IMR-90 (cell line): ENCODE measurements around the gene MTF1. TPM values are rescaled to one million over a fixed set of nuclear protein-coding genes. Genes with fewer than 3 reads are reported as not detected.

Source experiments
- ATAC-seq: fragments of 200-7000 bp; cut with Tn5 transposase; 2 replicates; pipeline ENCODE4 v1.9.1; 2020; ENCODE audit warnings: low read depth, mild to moderate bottlenecking, moderate library complexity
- BruUV-seq: library from RNA; stranded (reverse); fragments of 400-500 nt; replicated peaks from 2 replicates; lab custom pipeline; 2021; lab: Mats Ljungman, UMichigan
- CTCF ChIA-PET: fragments of 300-600 bp; formaldehyde crosslinking; extraction: SDS; loops from one replicate; lab custom pipeline; 2021; ENCODE audit warnings: antibody characterized with exemption; lab: Yijun Ruan, JAX
- POLR2A ChIA-PET: fragments of 300-600 bp; sonication (Branson Sonifier 250); formaldehyde crosslinking; loops from one replicate; lab custom pipeline; 2022; ENCODE audit warnings: antibody characterized with exemption; ENCODE audit not compliant: unreplicated experiment; lab: Charles Lee
- DNase-seq: peaks from one replicate; pipeline ENCODE4 v3.0.0; 2013
- H2AFZ ChIP-seq: replicated peaks from 2 replicates; pipeline ENCODE3; 2013; ENCODE audit warnings: low read length, mild to moderate bottlenecking; ENCODE audit not compliant: poor library complexity
- H2AK5ac ChIP-seq: 2 replicates; pipeline ENCODE4 v1.6.1; 2013; ENCODE audit warnings: low read depth, low read length, inconsistent platforms
- H2AK9ac ChIP-seq: replicated peaks from 2 replicates; pipeline ENCODE3; 2013; ENCODE audit warnings: mild to moderate bottlenecking, low read depth, low read length, moderate library complexity; ENCODE audit not compliant: poor library complexity
- H2BK120ac ChIP-seq: 2 replicates; pipeline ENCODE4 v1.6.1; 2013; ENCODE audit warnings: low read depth, low read length, inconsistent platforms
- H2BK15ac ChIP-seq: 3 replicates; pipeline ENCODE4 v1.6.1; 2013; ENCODE audit warnings: low read depth, low read length, inconsistent platforms
- H2BK20ac ChIP-seq: 2 replicates; pipeline ENCODE4 v1.6.1; 2013; ENCODE audit warnings: low read depth, mild to moderate bottlenecking, inconsistent platforms, low read length, moderate library complexity
- H2BK5ac ChIP-seq: 2 replicates; pipeline ENCODE4 v1.6.1; 2013; ENCODE audit warnings: mild to moderate bottlenecking, low read depth, low read length, inconsistent platforms; ENCODE audit not compliant: poor library complexity, severe bottlenecking
- H3K14ac ChIP-seq: replicated peaks from 2 replicates; pipeline ENCODE4 v1.6.1; 2013; ENCODE audit warnings: low read depth, low read length, inconsistent platforms
- H3K18ac ChIP-seq: 2 replicates; pipeline ENCODE4 v1.6.1; 2013; ENCODE audit warnings: low read depth, low read length, control low read depth
- H3K23ac ChIP-seq: 2 replicates; pipeline ENCODE4 v1.6.1; 2013; ENCODE audit warnings: low read depth, low read length, inconsistent platforms
- H3K27ac ChIP-seq: 2 replicates; pipeline ENCODE4 v1.5.1; 2013; ENCODE audit warnings: mild to moderate bottlenecking, control low read depth, low read length; ENCODE audit not compliant: insufficient read depth
- H3K27me3 ChIP-seq: 2 replicates; pipeline ENCODE4 v1.6.1; 2013; ENCODE audit warnings: low read length; ENCODE audit not compliant: control insufficient read depth, insufficient read depth
- H3K36me3 ChIP-seq: 2 replicates; pipeline ENCODE4 v1.6.1; 2013; ENCODE audit warnings: low read length, mixed read lengths; ENCODE audit not compliant: control insufficient read depth, insufficient read depth
- H3K4ac ChIP-seq: 2 replicates; pipeline ENCODE4 v1.6.1; 2013; ENCODE audit warnings: low read depth, low read length, inconsistent platforms
- H3K4me1 ChIP-seq: 2 replicates; pipeline ENCODE4 v1.6.1; 2013; ENCODE audit warnings: low read length, mixed read lengths; ENCODE audit not compliant: control insufficient read depth, insufficient read depth
- H3K4me2 ChIP-seq: 2 replicates; pipeline ENCODE4 v1.6.1; 2013; ENCODE audit warnings: low read depth, mild to moderate bottlenecking, control low read depth, low read length, moderate library complexity
- H3K4me3 ChIP-seq: 2 replicates; pipeline ENCODE4 v1.5.1; 2013; ENCODE audit warnings: low read depth, mild to moderate bottlenecking, control low read depth, low read length, moderate library complexity; ENCODE audit not compliant: insufficient read depth
- H3K56ac ChIP-seq: 2 replicates; pipeline ENCODE4 v1.6.1; 2013; ENCODE audit warnings: low read length, inconsistent platforms; ENCODE audit not compliant: insufficient read depth; ENCODE audit errors: extremely low read depth
- H3K79me1 ChIP-seq, 2 experiments: 2 replicates each; pipeline ENCODE4 v1.6.1; 2013; ENCODE audit warnings: low read length in 2 of 2, inconsistent platforms in 1 of 2, low read depth in 1 of 2
- H3K9ac ChIP-seq: 2 replicates; pipeline ENCODE4 v1.6.1; 2013; ENCODE audit warnings: low read depth, low read length, control low read depth
- H3K9me1 ChIP-seq: 2 replicates; pipeline ENCODE4 v1.6.1; 2013; ENCODE audit warnings: low read length, inconsistent platforms; ENCODE audit not compliant: insufficient read depth
- H3K9me3 ChIP-seq: 2 replicates; pipeline ENCODE4 v1.6.1; 2013; ENCODE audit warnings: low read length; ENCODE audit not compliant: control insufficient read depth, insufficient read depth
- H4K20me1 ChIP-seq: 2 replicates; pipeline ENCODE4 v1.6.1; 2013; ENCODE audit warnings: low read length, inconsistent platforms; ENCODE audit not compliant: insufficient read depth
- H4K5ac ChIP-seq: 2 replicates; pipeline ENCODE4 v1.6.1; 2013; ENCODE audit warnings: mild to moderate bottlenecking, low read depth, low read length, control low read depth
- H4K8ac ChIP-seq, 2 experiments: 2 replicates each; pipeline ENCODE4 v1.6.1; 2013; ENCODE audit warnings: low read depth in 2 of 2, low read length in 2 of 2, control low read depth in 1 of 2, inconsistent platforms in 1 of 2
- H4K91ac ChIP-seq: 2 replicates; pipeline ENCODE4 v1.6.1; 2013; ENCODE audit warnings: low read depth, low read length, inconsistent platforms; ENCODE audit not compliant: insufficient read depth
- BHLHE40 ChIP-seq: fragments of 150-350 bp; IDR thresholded peaks from 2 replicates; pipeline ENCODE4 v1.6.1; 2016; ENCODE audit warnings: mild to moderate bottlenecking, low read depth, low read length
- CEBPB ChIP-seq: IDR thresholded peaks from 2 replicates; pipeline ENCODE4 v1.6.1; 2012; ENCODE audit warnings: low read depth, low read length, improper control_type of control experiment
- CHD1 ChIP-seq: IDR thresholded peaks from 2 replicates; pipeline ENCODE4 v1.6.1; 2012; ENCODE audit warnings: low read depth, low read length, improper control_type of control experiment
- FOS ChIP-seq: fragments of 150-350 bp; IDR thresholded peaks from 2 replicates; pipeline ENCODE4 v1.6.1; 2016; ENCODE audit warnings: low read depth, low read length
- MAFK ChIP-seq: IDR thresholded peaks from 2 replicates; pipeline ENCODE4 v1.6.1; 2012; ENCODE audit warnings: low read depth, low read length, improper control_type of control experiment
- MAZ ChIP-seq: IDR thresholded peaks from 2 replicates; pipeline ENCODE4 v1.6.1; 2012; ENCODE audit warnings: low read depth, mild to moderate bottlenecking, low read length, improper control_type of control experiment, moderate library complexity, borderline replicate concordance
- MXI1 ChIP-seq: IDR thresholded peaks from 2 replicates; pipeline ENCODE4 v1.6.1; 2012; ENCODE audit warnings: low read depth, mild to moderate bottlenecking, low read length, moderate library complexity, borderline replicate concordance
- NFE2L2 ChIP-seq: fragments of 150-350 bp; IDR thresholded peaks from 2 replicates; pipeline ENCODE4 v1.6.1; 2016; ENCODE audit warnings: low read depth, mild to moderate bottlenecking, low read length
- POLR2A ChIP-seq: IDR thresholded peaks from 2 replicates; pipeline ENCODE4 v1.6.1; 2012; ENCODE audit warnings: mild to moderate bottlenecking, low read depth, low read length
- RAD21 ChIP-seq: IDR thresholded peaks from 2 replicates; pipeline ENCODE4 v1.6.1; 2012; ENCODE audit warnings: low read length, improper control_type of control experiment
- RCOR1 ChIP-seq: IDR thresholded peaks from 2 replicates; pipeline ENCODE4 v1.6.1; 2012; ENCODE audit warnings: mild to moderate bottlenecking, low read length, improper control_type of control experiment; ENCODE audit not compliant: insufficient replicate concordance
- RFX5 ChIP-seq: IDR thresholded peaks from 2 replicates; pipeline ENCODE4 v1.8.0; 2012; ENCODE audit warnings: low read depth, mild to moderate bottlenecking, low read length, moderate library complexity
- SMC3 ChIP-seq: fragments of 150-350 bp; IDR thresholded peaks from 2 replicates; pipeline ENCODE4 v1.6.1; 2016; ENCODE audit warnings: low read depth, mild to moderate bottlenecking, antibody characterized with exemption, low read length, moderate library complexity
- USF2 ChIP-seq: fragments of 150-350 bp; IDR thresholded peaks from 2 replicates; pipeline ENCODE4 v1.6.1; 2017; ENCODE audit warnings: mild to moderate bottlenecking, antibody characterized with exemption, low read length, low read depth
- WGBS, 2 experiments: methylation state at CpG; one replicate each; pipeline versions ENCODE4 v1.1.5 to v1.1.7; 2013; ENCODE audit warnings: missing lambda C conversion rate in 2 of 2; ENCODE audit not compliant: insufficient read length in 1 of 2; ENCODE audit errors: extremely low coverage in 2 of 2; 5-methylcytosine and 5-hydroxymethylcytosine counted together
- dilution Hi-C: fragments of 300-500 bp; cut with HindIII; formaldehyde crosslinking; loops from one replicate; pipeline ENCODE4 v1.14.3; 2018; ENCODE audit warnings: low sequenced_read_pairs; ENCODE audit not compliant: unreplicated experiment
- in situ Hi-C: fragments of 300-500 bp; cut with MboI; formaldehyde crosslinking; loops from 3 replicates; pipeline ENCODE4 v1.14.3; 2019; ENCODE audit warnings: low sequenced_read_pairs, inconsistent platforms, mixed read lengths
- intact Hi-C: fragments of 100-400 bp; cut with micrococcal nuclease; formaldehyde crosslinking; loops from 2 replicates; pipeline ENCODE4 v1.10.0; 2022
- polyA plus RNA-seq, 3 experiments: library from polyadenylated mRNA; depleted of rRNA; stranded (reverse); fragments of >200 nt; gene quantifications; 2 replicates each; pipeline ENCODE4 v1.2.3, GENCODE V29; 2012; ENCODE audit warnings: low replicate concordance in 1 of 3
- total RNA-seq: library from RNA; depleted of rRNA; stranded (reverse); fragments of >200 nt; gene quantifications from 2 replicates; pipeline ENCODE4 v1.2.3, GENCODE V29; 2012
- TF ChIP-seq, protein P1 (sequence below): fragments of 150-350 bp; IDR thresholded peaks from 2 replicates; pipeline ENCODE4 v1.6.1; 2016; ENCODE audit warnings: low read depth, mild to moderate bottlenecking, low read length, moderate library complexity, borderline replicate concordance
- TF ChIP-seq, protein P2 (sequence below): conservative IDR thresholded peaks from 2 replicates; pipeline ENCODE4 v1.5.1; 2012; ENCODE audit warnings: mild to moderate bottlenecking, low read depth, low read length, improper control_type of control experiment

The MTF1 gene
- total and polyA plus RNA-seq, 2 of the 4 experiments (the other 2 are of a cell fraction), result 2.3 to 4.7 TPM

DNA sequence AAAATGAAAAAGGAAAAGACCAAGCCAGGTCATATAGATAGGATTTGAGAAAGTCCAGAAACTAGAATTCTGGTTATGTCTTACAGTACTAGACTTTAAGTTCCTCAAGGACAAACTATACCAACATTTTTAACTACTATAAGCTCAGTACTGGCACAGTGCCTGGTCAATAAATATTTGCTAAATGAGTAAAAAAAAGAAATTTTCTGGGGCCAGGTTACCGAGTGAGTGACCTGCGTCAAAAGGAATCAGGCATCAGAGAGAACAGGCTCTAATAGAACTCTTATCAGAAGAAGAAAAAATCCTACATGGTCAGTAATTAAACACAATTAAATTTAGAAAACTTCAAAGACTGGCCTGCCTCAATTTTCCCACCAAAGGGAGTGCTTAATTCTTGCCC, 27.6 kb downstream of the MTF1 start:
- no peaks in the 10 kb centered on the region for H3K27me3 ChIP-seq
- no peak overlapping the region for H3K18ac ChIP-seq
- H3K4me1 ChIP-seq, result no peaks in the 10 kb centered on the region
- no CpG with 5 or more reads among the region's 2 CpGs for WGBS, 2 experiments
- no peak for DNase-seq
- no peak overlapping the region for H2BK20ac ChIP-seq
- no TSS peak for BruUV-seq
- H2AK9ac ChIP-seq, result no peak overlapping the region
- no peaks in the 10 kb centered on the region for H3K9me1 ChIP-seq
- dilution Hi-C loops (no loop called here), intact Hi-C loops (no loop called here), in situ Hi-C loops (no loop called here)
- H3K9ac ChIP-seq, result no peak overlapping the region
- H3K27ac ChIP-seq, result no peak overlapping the region
- H3K56ac ChIP-seq, result no peak overlapping the region
- TF ChIP-seq, protein P1, sequence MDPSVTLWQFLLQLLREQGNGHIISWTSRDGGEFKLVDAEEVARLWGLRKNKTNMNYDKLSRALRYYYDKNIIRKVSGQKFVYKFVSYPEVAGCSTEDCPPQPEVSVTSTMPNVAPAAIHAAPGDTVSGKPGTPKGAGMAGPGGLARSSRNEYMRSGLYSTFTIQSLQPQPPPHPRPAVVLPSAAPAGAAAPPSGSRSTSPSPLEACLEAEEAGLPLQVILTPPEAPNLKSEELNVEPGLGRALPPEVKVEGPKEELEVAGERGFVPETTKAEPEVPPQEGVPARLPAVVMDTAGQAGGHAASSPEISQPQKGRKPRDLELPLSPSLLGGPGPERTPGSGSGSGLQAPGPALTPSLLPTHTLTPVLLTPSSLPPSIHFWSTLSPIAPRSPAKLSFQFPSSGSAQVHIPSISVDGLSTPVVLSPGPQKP, result no peak
- TF ChIP-seq SMC3 (no peak), CHD1 (no peak), FOS (no peak), RAD21 (no peak), BHLHE40 (no peak), MXI1 (no peak), RFX5 (no peak), MAFK (no peak), POLR2A (no peak), NFE2L2 (no peak), CEBPB (no peak), USF2 (no peak), RCOR1 (no peak), MAZ (no peak)
- TF ChIP-seq, protein P2, sequence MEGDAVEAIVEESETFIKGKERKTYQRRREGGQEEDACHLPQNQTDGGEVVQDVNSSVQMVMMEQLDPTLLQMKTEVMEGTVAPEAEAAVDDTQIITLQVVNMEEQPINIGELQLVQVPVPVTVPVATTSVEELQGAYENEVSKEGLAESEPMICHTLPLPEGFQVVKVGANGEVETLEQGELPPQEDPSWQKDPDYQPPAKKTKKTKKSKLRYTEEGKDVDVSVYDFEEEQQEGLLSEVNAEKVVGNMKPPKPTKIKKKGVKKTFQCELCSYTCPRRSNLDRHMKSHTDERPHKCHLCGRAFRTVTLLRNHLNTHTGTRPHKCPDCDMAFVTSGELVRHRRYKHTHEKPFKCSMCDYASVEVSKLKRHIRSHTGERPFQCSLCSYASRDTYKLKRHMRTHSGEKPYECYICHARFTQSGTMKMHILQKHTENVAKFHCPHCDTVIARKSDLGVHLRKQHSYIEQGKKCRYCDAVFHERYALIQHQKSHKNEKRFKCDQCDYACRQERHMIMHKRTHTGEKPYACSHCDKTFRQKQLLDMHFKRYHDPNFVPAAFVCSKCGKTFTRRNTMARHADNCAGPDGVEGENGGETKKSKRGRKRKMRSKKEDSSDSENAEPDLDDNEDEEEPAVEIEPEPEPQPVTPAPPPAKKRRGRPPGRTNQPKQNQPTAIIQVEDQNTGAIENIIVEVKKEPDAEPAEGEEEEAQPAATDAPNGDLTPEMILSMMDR, result no peak
- H3K79me1 ChIP-seq, result peaks cover 0 to 5% of the 10 kb centered on the region in 2 experiments; a peak in 1 of 4 replicates
- ATAC-seq, result no peak
- H3K36me3 ChIP-seq, result peaks cover 34% of the 10 kb centered on the region
- H4K20me1 ChIP-seq, result no peaks in the 10 kb centered on the region
- H4K91ac ChIP-seq, result no peak overlapping the region
- H3K14ac ChIP-seq, result no peak overlapping the region
- POLR2A ChIA-PET, result no interaction called here
- CTCF ChIA-PET, result no interaction called here
- no peak overlapping the region for H2BK15ac ChIP-seq
- no peaks in the 10 kb centered on the region for H3K9me3 ChIP-seq
- no peak overlapping the region for H2BK5ac ChIP-seq
- no peak overlapping the region for H2BK120ac ChIP-seq
- no peak overlapping the region for H3K4me3 ChIP-seq
- H3K4ac ChIP-seq, result no peak overlapping the region
- no peak overlapping the region for H3K4me2 ChIP-seq
- no peak overlapping the region for H2AFZ ChIP-seq
- H2AK5ac ChIP-seq, result no peak overlapping the region
- H3K23ac ChIP-seq, result no peak overlapping the region
- H4K5ac ChIP-seq, result no peak overlapping the region
- H4K8ac ChIP-seq, result no peak overlapping the region
